ENCODE results near the gene PCNX1. TPM values are rescaled to one million over a fixed set of nuclear protein-coding genes. Genes with fewer than 3 reads are reported as not detected.

The PCNX1 gene
- total and polyA plus RNA-seq, 4 donors = 5.2 to 103 (median 37.9) TPM

- H3K27ac ChIP-seq (ENCODE audit: low read depth in 1 of 2, low read length in 1 of 2) = no peak overlapping the region
- no peak overlapping the region for H3K4me3 ChIP-seq
- H3K9ac ChIP-seq (ENCODE audit: insufficient read depth in 1 of 2, low read length in 2 of 2) = no peak overlapping the region
- H3K27me3 ChIP-seq (ENCODE audit: control insufficient read depth in 3 of 3, insufficient read depth in 3 of 3, low read length in 2 of 3) = no peaks in the 10 kb centered on the region
- 97% methylated on average over 2 of the region's 2 CpGs for WGBS, 2 donors
- ATAC-seq (ENCODE audit: insufficient read depth, low FRiP score) (no peak), DNase-seq (no peak)
- no peaks in the 10 kb centered on the region for H3K36me3 ChIP-seq (ENCODE audit: control insufficient read depth in 4 of 4, insufficient read depth in 4 of 4, low read length in 4 of 4)
- no peaks in the 10 kb centered on the region for H3K9me3 ChIP-seq (ENCODE audit: control insufficient read depth in 4 of 4, insufficient read depth in 3 of 4, low read length in 3 of 4)
- peaks cover 5 to 36% (median 9%) of the 10 kb centered on the region in 5 donors for H3K4me1 ChIP-seq (ENCODE audit: control insufficient read depth in 5 of 5, insufficient read depth in 5 of 5, low read length in 5 of 5)
- TF ChIP-seq CTCF (IDR thresholded peaks at IDR 0.05; ENCODE audit: control extremely low read depth, extremely low read depth) = no peak
Observed at GRCh38 chr14:70904373-70904772, 2.9 kb upstream of the PCNX1 start.

- DNase-seq (peak; percentile 90 to 97 (median 97)), ATAC-seq (ENCODE audit: insufficient read depth, low FRiP score) (no peak)
- H3K27ac ChIP-seq (ENCODE audit: low read depth in 1 of 2, low read length in 1 of 2) = peak overlapping the region; percentile 43 to 72
- H3K9me3 ChIP-seq (ENCODE audit: control insufficient read depth in 4 of 4, insufficient read depth in 3 of 4, low read length in 3 of 4) = no peaks in the 10 kb centered on the region
- H3K9ac ChIP-seq (ENCODE audit: insufficient read depth in 1 of 2, low read length in 2 of 2) = no peak overlapping the region
- no peak overlapping the region for H3K4me3 ChIP-seq
- 55 to 73% methylated on average over 9 of the region's 9 CpGs for WGBS, 2 donors
- no peaks in the 10 kb centered on the region for H3K36me3 ChIP-seq (ENCODE audit: control insufficient read depth in 4 of 4, insufficient read depth in 4 of 4, low read length in 4 of 4)
- peaks cover 5 to 37% (median 13%) of the 10 kb centered on the region in 5 donors for H3K4me1 ChIP-seq (ENCODE audit: control insufficient read depth in 5 of 5, insufficient read depth in 5 of 5, low read length in 5 of 5)
- TF ChIP-seq CTCF (IDR thresholded peaks at IDR 0.05; ENCODE audit: control extremely low read depth, extremely low read depth) = no peak
- no peaks in the 10 kb centered on the region for H3K27me3 ChIP-seq (ENCODE audit: control insufficient read depth in 3 of 3, insufficient read depth in 3 of 3, low read length in 2 of 3)
Observed at GRCh38 chr14:70905301-70905700, 2.0 kb upstream of the PCNX1 start.

GRCh38 chr14:70906793-70907175 is 475 bp upstream of the PCNX1 start:
- WGBS, 2 donors = 23 to 27% methylated on average over 9 of the region's 9 CpGs
- Histone ChIP-seq H3K27ac (ENCODE audit: low read depth in 1 of 2, low read length in 1 of 2) (peak overlapping the region; percentile 93), H3K9ac (ENCODE audit: insufficient read depth in 1 of 2, low read length in 2 of 2) (peak overlapping the region; percentile 58 to 77), H3K4me3 (peak overlapping the region; percentile 70), H3K36me3 (ENCODE audit: control insufficient read depth in 4 of 4, insufficient read depth in 4 of 4, low read length in 4 of 4) (no peaks in the 10 kb centered on the region), H3K4me1 (ENCODE audit: control insufficient read depth in 5 of 5, insufficient read depth in 5 of 5, low read length in 5 of 5) (peaks cover 5 to 37% (median 13%) of the 10 kb centered on the region in 5 donors), H3K27me3 (ENCODE audit: control insufficient read depth in 3 of 3, insufficient read depth in 3 of 3, low read length in 2 of 3) (no peaks in the 10 kb centered on the region), H3K9me3 (ENCODE audit: control insufficient read depth in 4 of 4, insufficient read depth in 3 of 4, low read length in 3 of 4) (no peaks in the 10 kb centered on the region)
- TF ChIP-seq CTCF (IDR thresholded peaks at IDR 0.05; ENCODE audit: control extremely low read depth, extremely low read depth) = no peak
- ATAC-seq (ENCODE audit: insufficient read depth, low FRiP score) (no peak), DNase-seq (peak in 1 of 3 donors; percentile 28)
